GM18526 (cell line): ENCODE data around the gene STC2.

Experiments used
- POLR2A ChIP-seq: IDR thresholded peaks from 3 replicates; pipeline ENCODE4 v1.6.1; 2011; ENCODE audit not compliant: insufficient read length; ENCODE audit errors: extremely low read depth

The STC2 gene, protein sequence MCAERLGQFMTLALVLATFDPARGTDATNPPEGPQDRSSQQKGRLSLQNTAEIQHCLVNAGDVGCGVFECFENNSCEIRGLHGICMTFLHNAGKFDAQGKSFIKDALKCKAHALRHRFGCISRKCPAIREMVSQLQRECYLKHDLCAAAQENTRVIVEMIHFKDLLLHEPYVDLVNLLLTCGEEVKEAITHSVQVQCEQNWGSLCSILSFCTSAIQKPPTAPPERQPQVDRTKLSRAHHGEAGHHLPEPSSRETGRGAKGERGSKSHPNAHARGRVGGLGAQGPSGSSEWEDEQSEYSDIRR

DNA sequence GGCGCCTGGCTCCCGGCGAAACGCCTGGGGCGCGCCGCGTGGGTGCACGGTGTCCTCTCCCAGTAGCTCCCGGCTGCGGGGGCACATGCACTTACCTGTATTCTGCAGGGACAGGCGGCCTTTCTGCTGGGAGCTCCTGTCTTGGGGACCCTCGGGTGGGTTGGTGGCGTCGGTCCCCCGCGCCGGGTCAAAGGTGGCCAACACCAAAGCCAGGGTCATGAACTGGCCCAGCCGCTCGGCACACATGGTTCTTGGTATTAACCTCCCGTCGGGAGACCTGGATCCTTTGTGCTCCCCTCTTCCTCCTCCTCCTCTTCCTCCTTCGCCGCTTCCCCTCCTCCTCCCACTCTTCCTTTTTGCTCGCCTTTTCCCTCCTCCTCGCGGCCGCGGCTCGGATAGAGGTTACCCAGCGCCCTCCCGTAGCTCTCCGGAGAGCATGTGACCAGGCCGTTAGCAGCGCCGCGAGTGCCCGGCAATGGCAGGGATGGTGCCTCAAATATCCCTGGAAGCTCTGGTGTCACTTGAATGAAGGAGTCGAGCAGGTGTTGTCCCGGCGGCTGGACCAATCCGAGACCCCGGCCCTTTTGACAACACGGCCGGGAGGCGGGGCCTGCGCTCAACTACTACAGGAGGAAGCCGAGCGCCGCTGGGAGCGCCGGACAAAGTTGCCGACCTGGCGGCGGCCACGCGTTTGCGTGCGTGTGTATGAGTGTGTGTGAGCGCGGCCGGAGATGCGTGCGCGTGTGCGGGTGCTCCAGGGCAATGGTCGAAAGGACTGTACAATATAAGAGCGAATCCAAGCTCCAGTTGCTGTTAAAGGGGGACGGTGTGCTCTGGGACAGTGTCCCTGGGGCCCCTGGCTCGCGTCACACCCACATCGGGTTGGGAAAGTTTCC lies at the start of gene STC2:
STC2 (minus strand) TSS at position 467 of the 896 bp plus-strand sequence; CDS start at position 246, 221 bp downstream.
- peak; percentile 65 for TF ChIP-seq POLR2A

DNA sequence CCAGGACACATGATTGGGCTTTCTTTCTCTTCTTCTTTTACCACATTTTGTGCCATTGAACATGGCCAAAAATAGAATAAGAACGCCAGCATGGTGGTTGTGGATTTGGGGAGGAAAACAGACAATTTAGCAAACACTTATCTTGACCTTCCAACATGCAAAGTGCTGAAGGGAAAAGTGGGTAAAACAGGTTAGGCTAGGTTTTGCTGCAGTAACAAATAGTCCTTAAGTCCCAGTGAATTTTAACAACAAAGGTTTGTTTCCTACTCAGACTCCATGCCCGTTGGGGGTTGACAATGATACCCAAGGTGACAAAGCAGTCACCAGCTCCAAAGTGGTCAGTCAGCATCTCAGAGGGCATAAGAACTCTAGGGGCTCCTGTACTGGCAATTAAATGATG lies 43.2 kb upstream of the STC2 start:
- TF ChIP-seq POLR2A: no peak

DNA sequence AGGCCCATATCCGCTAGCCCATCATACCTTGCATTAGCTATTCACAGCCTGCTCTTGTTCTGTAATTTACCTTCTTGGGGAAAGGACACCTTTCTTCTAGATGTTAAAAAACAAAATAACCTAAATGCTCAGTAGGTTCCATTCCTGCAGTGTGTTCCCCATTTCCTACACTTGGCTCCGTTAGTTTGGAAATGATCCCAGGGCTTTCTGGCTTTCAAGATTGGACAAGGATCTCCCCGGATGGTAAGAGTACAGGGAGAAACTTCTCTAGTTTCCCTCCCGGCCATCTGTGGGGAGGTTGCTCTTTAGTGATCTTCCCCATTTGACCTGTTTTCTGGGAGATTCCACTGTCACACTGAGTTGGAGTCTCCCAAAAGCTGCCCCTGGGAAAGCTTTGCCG lies 27.3 kb upstream of the STC2 start:
- no peak for TF ChIP-seq POLR2A

DNA sequence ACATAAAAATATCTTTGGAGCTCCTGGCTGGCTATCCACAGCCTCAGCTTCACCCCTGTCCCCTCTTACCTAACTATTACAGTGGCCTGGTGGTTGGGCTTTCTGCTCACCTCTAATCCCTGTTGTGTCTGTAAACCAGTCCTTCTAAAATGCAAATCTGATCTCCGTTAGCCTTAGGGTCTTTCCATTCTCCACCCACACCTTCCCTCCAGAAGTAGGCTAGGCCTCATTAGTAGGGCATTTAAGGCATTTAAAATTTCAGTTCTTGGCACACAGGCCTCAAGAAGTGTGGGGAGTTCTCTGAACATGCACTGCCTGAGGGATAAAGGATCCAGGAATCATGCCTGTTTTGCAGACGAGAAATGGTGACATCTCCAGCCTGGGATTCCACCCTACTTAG lies 26.4 kb upstream of the STC2 start:
- TF ChIP-seq POLR2A: no peak

DNA sequence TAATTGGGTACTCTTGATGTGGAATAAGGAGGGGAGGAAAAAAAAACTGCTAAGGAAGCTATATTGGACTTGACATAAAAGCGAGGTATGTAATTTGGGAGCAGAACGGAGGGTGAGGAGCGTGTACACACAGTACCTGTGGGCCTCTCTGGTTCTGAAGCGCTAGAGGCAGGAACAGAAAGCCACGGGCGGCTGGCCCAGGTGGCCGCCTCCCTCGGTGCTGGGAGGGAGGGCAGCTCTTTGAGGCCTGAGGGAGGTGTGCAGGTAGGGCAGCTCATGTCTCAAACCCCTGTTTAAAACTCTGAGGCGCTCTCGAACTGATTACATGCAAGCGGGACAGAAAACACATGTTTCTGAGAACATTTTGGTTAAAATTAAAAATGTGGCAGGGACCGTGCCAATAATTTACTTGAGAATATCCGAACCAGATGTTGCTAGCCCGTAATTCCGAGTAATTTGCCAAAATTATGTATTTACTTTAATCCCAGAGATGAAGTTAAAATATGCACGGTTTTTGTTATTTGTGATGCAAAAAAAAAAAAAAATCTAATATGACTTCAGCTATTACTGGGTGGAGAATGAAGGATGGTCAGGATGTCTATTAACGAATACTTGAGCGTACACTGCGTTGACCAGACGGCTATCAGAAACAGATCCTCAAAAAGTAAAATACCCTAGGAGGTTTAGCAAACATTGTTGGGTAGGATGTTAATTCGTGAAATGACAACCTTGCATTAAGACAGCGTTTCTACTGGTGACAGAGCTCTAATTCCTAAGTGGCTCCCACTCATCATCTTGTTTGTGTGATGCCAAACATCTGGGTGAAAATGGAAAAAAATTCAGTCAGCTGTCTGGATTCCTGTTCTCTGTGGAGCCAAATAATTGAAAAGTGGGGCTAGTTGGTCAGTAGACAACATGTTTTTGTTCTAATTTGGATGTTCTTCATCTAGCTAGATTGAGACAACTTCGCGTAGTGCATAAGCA lies 24.4 kb upstream of the STC2 start:
- TF ChIP-seq POLR2A: no peak

DNA sequence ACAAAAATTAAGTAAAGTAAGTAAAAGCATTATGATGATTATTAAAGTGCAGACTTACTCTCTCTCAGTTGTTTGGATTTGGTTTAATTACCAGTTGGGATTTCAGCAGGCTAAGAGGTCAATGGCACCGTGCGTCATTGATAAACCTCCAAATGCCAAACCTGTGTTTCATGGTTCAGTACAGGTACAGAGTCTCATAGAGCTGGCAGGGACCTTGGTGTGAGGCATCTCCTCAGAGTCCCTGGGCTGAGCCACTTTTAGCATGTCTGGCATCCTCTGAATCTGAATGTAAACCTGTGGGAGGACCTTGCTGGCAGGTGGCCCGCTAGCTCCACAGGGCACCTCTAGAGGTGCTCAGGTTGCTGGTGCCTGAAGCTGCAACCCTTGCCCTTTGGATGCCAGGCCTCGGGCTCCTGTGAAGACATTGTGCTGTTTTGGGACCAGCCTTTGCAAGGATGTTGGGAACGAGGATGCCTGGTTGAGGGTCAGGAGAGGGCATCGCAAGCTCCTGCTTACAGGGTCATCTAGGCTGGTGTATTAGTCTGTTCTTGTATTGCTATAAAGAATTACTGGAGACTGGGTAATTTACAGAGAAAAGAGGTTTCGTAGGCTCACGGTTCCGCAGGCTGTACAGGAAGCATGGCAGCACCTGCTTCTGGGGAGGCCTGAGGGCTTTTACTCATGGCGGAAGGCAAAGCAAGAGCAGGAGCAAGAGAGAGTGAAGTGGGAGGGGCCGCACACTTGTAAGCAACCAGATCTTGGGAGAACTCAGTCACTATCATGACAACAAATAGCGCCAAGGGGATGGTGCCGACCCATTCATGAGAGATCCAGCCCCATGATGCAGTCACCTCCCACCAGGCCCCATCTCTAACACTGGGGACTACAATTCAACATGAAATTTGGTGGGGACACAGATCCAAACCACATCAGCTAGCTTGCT lies 14.9 kb upstream of the STC2 start:
- no peak for TF ChIP-seq POLR2A

DNA sequence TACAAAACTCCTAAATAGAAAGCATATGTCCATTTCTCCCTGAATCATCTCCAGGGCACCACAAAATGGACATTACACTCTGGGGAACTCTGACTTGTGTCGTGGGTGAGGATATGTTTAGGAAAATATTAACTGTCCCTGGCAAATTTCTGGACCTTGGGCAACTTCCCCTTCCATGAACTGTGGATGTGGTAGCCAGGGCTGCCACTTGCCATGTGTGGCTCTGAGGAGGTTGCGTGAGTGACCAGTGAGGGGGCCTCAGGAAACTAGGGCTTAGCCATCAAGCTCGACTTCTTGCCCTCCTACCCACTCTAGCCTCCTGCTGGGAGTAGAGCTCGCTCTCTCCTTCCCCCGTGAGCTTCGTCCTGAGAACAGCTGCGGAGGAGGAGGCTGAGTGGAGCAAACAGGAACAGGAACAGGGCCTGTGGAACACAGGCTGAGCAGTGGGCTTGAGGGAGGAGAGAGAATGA lies 13.8 kb upstream of the STC2 start:
- TF ChIP-seq POLR2A: no peak

DNA sequence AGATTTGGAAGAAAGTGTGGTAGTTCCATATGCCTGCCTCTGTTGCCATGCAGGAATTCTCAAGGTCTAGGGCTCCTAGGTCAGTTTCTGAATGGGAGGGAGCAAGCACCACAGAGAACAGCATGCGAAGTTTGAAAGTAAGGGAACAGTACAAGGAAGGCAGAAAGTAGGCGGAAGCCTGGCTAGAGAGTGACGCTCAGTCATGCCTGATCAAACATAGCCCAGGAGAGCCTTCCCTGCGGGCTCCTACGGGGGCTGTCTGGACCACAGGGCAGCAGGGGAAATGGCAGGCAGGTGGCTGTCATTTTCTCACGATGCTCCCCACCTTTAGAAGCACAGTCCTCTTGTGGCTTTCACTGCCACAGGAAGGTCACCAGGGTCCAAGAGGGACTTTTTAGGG lies 12.8 kb upstream of the STC2 start:
- no peak for TF ChIP-seq POLR2A

DNA sequence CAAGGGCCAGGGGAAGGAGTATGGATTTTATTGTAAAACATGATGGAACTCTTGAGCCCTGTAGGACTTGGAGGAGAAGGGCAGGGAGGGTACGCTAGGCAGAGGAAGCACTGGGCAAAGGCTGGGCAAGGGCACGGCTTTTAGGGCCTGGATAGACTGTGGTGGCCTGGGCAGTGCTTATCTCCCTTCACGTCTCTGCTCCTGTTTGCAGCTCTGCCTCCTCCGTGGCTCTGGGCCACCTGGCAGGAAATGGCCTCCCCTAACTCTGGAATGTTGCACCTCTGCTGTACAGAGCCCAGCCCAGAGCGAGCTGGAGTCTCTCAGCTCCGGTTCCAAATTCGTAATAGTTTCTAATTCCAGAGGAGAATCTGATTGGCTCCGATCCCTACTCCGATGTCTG lies 12.2 kb upstream of the STC2 start:
- no peak for TF ChIP-seq POLR2A

DNA sequence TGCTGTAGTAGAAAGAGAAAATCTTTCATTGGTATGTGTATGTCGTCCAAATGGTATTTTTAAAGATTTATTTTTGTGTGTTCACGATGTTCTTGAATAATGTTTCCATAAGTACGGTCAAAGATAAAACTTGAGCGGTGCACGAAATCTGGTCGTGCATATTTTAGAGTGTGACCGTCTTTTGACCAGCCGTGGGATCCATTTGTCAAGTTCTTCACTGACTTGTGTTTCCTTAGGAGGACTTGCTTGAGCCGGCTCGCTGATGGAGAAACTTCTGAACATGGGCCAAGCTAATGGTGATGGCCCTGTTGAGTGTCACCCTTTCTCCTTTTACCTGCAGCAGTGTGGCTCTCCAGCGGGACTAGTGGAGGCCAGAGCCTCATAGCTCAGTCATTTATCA lies 11.1 kb upstream of the STC2 start:
- TF ChIP-seq POLR2A: no peak

DNA sequence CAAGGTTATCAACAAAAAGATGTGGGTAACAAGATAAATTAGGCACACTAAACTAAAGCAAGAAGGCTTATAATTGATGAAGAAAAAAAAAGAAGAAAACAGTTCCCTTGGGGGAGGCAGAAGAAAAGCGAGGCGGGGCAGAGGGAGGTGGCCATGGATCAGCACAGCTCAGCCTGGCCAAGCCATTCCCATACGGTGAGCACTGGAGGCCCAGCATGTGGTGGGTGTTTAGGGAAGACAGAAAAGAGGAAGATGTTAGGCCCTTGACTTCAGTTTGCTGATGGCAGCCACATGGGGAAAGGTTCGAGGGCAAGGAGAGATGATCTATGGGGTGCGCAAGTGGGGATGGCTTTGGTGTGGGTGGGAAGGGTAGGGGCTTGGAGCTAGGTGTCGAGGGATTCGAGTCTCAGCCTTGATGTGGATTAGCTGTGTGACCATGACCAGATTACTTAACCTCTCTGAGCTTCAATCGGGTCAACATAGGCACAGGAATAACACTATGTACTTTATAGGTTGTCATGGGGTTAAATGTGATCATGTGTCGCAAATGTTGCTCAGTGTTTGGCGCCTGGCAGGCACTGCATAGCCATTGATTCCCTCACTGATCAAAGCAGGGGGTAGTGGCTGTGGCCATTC lies 10.3 kb upstream of the STC2 start:
- TF ChIP-seq POLR2A: no peak

DNA sequence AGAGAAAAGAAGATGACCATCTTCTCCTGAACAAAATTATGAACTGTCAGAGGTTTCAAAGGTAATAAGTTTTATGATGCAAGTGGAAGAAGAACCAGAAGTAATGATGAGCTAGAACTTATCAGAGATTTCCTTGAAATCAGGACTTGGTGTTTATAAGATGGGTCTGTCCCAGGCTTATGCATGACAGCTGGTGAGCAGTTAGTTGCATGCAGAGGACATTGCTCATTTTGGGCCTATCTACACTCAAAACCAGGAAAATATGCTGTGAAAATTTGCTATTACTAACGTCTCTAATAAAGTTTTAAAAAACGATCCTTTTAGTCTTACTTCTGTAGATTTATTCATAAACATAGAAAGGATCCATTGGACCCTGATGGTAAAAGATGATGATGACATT lies 6.6 kb upstream of the STC2 start:
- TF ChIP-seq POLR2A: no peak

DNA sequence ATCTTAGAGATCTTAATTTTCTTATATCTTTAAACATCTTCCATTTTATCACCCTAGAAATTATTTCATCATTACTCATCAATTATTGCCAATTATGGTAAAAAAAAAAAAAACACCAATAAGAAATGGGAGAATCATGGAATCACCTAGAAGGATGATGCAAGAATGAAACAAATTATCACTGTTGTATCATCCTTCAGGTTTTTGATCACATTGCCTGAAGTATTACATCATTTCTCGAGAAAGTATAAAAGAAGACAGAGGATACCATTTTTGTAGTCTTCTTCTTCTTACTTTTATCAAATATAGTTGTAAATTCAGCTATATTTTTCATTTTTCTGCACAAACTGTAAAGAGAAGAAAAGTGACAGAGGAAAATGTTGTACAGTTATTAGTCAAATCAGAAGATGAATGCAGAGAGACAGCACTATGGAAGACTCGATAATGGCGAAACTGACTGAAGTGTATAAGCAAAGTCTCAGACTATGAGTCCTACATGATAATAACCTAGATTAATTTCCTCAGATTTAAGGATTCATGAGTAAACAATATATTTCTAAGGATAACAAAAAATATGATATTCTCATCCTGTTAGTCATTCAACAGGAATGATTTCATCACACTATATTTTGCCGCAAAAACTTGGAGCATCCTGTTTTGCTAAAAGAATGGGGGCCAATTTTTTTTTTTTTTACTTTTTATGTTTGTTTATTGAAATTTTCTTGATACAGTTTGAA lies 5.9 kb upstream of the STC2 start:
- no peak for TF ChIP-seq POLR2A
